Measurements from ENCODE around the gene GPC6. TPM values are rescaled to one million over a fixed set of nuclear protein-coding genes. Genes with fewer than 3 reads are reported as not detected.
A peak's percentile ranks its signal among the peaks of the same experiment; 100 is the strongest.

GPC6 gene
- total RNA-seq, 1 experiment from 2014 or later: 16.7 TPM

GRCh38 chr13:93653776-93654175, 427.2 kb downstream of the GPC6 start:
- no peak for DNase-seq (ENCODE audit: extremely low read depth, low read depth)

DNA sequence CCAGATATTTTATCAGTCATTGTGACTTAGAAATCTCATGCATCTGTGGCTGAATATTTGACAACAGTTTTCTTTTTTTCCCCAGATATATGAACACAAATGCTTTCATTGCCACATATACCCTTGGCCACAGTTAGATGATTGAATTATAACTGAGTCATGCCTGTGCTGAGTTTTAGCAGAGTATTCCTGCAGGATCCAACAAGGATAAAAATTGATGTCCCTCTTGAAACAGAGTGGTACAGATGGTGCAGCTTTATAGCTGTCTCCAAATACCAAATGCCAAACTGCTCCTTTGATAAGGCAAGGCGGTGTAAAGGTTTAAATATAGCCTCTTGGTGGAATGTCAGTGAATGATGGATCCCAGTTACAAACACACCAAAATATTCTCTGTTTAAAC, 428.5 kb downstream of the GPC6 start:
- DNase-seq (ENCODE audit: extremely low read depth, low read depth): no peak

- no peak for DNase-seq (ENCODE audit: extremely low read depth, low read depth)
Measured at GRCh38 chr13:93660391-93661063, 433.9 kb downstream of the GPC6 start.

- no peak for DNase-seq (ENCODE audit: extremely low read depth, low read depth)
Measured at GRCh38 chr13:93670866-93671265, 444.3 kb downstream of the GPC6 start.

DNA sequence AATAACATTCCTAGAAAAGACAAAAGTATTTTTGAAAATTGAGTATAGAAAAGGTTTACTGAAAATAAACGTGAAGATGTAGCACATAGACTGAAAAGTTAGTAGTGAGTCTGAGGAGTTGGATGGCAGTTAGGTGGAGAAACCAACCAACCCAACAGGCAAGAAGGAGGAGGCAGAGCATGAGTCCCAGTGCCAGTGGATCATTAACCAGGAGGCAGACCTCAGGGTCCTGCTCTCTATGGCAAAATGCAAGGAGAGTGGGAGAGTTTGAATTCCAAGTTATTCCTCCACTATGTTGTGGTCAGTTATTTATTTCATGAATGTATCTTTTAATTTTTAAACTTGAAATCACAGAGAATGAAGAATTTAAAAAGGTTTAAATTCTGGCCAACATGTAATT, 446.4 kb downstream of the GPC6 start:
- no peak for DNase-seq (ENCODE audit: extremely low read depth, low read depth)

- DNase-seq (ENCODE audit: extremely low read depth, low read depth): no peak
Measured at GRCh38 chr13:93673885-93674284, 447.3 kb downstream of the GPC6 start.

GRCh38 chr13:93674337-93674755, 447.7 kb downstream of the GPC6 start:
- no peak for DNase-seq (ENCODE audit: extremely low read depth, low read depth)

- no peak for DNase-seq (ENCODE audit: extremely low read depth, low read depth)
Measured at GRCh38 chr13:93680329-93680728, 453.7 kb downstream of the GPC6 start.

DNA sequence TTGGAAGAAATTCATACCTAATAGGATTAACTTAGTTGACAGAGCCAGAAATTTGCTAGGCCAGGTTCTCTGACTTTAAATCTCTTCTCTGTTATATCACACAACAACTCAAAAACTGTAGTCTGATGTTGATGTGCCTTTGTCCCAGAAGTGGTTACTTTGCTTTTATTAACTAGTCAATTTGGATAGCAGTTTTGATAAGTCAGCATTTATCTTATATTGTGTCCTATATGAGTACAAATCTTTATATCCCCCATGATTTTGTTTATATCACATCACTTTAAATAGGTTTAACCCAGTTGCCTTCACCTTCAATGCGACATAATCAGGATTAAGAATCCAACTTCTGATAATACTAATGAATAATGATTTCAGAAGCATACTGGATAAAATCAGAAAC, 459.3 kb downstream of the GPC6 start:
- DNase-seq (ENCODE audit: extremely low read depth, low read depth): no peak

GRCh38 chr13:93686399-93686798, 459.8 kb downstream of the GPC6 start:
- no peak for DNase-seq (ENCODE audit: extremely low read depth, low read depth)

- DNase-seq (ENCODE audit: extremely low read depth, low read depth): no peak
Measured at GRCh38 chr13:93687261-93687660, 460.7 kb downstream of the GPC6 start.

DNA sequence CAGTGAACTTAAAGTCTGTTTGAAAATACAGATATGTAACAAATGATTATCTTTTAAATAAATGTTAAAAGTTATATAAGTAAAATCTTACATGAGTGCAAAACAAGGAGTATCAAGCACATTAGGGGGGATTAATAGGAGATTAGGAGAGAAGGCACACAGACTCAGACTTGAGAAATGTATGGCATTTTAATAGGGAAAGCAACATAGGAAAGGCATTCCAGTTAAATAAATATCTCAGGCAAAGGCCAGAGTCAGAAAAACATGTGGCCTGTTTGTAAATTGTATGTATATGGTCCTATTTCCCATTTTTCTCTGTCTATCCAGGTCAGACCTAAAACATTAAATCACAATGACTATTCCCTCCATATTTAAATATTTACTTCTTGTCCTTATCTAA, 462.7 kb downstream of the GPC6 start:
- DNase-seq (ENCODE audit: extremely low read depth, low read depth): no peak

DNA sequence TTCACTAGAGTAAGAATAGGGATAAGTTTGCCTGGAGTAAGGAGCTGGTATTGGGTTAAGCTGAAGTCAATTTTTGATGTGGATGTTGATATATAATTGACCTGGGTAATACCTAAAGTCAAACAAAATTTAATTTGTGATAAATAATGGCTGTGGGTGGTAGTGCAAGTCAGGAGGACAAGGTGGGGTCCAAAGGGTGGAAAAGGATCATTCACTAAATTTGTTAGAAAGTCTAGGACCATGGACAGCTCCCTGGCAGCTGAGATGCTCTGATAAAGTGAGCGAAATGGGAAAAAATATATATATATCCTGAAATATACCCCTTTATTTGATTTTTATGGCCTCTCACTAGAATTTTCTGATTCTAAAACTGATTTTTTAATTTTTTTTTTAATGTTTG, 463.5 kb downstream of the GPC6 start:
- DNase-seq (ENCODE audit: extremely low read depth, low read depth): peak; percentile 14

DNA sequence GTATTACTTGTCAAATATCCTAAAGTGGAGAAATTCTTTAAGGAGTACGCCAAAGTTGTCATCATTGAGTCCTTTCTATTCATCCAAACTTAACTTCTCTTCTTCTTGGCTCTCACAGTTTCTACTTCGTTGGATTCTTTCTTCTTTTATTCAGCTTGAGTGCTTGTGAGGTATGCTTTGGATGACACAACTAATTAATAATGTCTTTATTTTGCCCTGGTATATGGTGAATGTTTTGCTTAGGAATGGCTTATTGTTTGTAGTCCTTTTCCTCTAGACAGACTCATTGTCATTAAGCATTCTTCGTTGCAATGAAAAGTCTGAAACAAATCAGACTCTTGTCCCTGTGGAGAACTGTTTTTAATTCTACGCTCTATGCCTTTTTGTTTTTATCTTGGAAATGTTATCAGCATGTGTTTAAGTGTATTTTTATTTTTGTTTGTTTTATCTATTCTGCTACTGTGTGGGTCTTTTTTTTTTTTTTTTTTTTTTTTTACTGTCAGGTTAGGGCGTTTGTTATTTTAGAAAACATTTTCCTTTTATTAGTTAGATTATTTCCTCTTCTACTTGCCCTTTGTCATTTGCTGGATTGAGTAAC, 471.5 kb downstream of the GPC6 start:
- no peak for DNase-seq (ENCODE audit: extremely low read depth, low read depth)

DNA sequence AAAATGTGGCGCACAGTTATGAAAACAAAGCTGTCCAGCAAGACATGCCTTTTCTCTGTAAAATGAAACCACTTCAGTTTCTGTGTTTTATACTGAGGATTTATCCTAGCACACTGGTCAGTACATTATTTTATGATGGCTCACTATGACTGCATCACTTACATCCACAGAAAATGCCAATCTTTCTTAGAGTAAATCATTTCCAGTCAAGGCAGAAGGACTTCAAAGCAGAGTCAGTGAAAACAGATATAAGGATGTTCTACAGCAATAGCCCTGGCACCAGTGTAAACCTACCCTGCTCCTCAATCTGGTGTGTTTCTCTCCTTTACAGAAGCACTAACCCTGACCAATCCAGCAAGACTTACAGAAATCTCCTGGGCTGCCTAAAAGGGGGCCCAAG, 473.5 kb downstream of the GPC6 start:
- no peak for DNase-seq (ENCODE audit: extremely low read depth, low read depth)

DNA sequence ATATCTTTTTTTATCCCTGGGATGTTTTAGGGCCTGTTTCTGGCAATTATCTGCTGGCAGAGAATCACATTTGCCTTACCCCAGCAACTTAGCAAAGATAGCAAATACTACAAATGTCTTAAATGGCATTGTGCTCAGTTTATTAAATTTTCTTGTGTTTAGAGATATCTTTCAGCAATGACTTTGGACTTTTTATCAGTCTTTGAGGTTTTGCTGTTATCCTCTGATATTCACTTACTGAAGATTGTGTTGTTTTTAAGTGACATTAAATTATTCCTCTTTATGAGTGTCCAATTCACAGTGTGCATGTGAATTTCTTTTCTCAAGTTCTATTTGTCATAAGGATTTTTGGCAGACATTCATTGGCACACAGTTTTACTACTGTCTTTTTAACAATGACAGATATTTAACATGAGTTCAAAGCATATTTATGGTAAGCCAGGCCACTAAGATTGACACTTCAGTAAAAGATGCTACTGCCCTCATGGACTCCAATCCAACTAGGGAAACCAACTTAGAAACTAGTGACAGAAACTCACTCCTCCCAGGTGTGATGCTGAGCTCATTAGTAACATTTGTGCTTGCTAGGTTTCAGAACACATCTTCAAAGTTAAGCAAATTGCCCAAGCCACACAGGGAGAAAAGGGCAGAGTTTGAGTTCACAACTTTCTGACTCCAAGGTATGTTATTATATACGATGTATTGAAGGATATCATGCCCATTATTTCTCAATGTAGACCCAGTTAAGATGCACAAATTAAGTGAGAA, 481.9 kb downstream of the GPC6 start:
- no peak for DNase-seq (ENCODE audit: extremely low read depth, low read depth)

DNA sequence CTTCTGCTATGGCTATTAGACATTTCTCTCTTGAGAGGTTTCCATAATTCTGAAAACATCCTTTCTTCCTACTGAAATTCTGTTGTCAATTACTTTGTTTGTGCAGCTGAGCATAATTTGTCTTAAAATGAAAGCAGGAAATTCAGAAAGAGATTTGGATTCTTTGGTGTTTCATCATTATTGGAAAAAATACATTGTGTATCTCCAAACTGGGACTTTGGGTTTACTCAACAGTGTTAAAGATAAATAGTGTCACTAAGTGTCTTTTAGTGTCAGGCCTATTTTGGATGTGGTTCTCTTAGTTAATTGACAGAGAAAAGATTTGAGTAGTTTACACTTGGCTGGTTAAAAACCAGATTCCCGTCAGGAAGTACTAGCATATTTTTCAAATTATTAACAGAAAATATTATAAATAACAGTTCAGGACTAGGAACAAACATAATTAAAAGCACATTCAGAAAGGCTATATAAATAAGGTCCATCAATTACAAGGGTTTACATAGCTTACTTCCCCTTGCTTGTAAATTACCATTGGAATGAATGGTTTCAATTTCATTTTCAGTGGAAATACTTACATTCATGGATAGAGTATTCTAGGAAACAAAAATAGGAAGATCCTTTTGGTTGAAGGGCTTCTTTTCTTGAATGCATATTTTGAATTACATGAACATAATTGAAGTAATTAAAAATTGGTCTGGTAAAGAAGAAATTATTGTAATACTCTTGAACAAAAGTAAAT, 483.1 kb downstream of the GPC6 start:
- no peak for DNase-seq (ENCODE audit: extremely low read depth, low read depth)

DNA sequence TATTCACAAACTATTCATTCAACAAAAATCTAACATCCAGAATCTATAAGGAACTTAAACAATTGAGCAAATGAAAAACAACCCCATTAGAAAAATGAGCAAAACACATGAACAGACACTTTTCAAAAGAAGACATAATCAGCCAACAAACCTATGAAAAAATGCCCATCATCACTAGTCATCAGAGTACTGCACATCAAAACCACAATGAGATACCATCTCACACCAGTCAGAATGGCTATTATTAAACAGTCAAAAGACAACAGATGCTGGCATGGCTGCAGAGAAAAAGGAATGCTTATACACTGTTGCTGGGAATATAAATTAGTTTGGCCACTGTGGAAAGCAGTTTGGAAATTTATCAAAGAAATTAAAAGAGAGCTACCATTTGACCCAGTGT, 487.6 kb downstream of the GPC6 start:
- DNase-seq (ENCODE audit: extremely low read depth, low read depth): no peak

DNA sequence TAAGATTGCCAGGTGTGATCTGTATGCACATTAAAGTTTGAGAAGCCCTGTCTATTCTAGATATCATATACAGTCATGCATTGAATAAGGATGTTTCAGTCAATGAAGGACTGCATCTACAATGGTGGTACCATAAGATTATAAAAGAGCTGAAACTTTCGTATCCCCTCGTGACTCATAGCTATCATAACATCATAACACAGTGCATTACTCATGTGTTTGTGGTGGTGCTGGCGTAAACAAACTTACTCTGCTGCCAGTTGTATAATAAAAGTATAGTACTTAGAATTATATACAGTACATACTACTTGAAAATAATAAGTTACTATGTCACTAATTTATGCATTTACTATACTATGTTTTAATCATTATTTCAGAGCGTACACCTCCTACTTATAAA, 489.3 kb downstream of the GPC6 start:
- DNase-seq (ENCODE audit: extremely low read depth, low read depth): peak; percentile 1

DNA sequence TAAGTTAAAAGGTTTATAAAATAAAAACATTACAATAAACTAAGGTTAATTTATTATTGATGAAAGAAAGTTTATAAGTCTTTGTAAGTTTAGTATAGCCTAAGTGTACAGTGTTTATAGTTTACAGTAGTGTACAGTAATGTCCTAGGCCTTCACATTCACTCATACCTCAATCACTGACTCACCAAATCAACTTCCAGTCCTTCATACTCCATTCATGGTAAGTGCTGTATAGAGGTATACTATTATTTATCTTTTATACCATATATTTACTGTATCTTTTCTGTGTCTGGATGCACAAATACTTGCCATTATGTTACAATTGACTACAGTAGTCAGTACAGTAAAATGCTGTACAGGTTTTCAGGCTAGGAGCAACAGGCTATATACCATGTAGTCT, 490.0 kb downstream of the GPC6 start:
- DNase-seq (ENCODE audit: extremely low read depth, low read depth): no peak

- no peak for DNase-seq (ENCODE audit: extremely low read depth, low read depth)
Measured at GRCh38 chr13:93721483-93721882, 494.9 kb downstream of the GPC6 start.

Data from NCI-H460 (cell line).